Thyroid gland (tissue), 4 donors: ENCODE results near the gene TUT7. TPM values are rescaled to one million over a fixed set of nuclear protein-coding genes. Genes with fewer than 3 reads are reported as not detected.

Source experiments
- DNase-seq, 2 donors: peaks; one replicate each; pipeline ENCODE4 v3.0.0-alpha.2; 2019
- H3K27ac ChIP-seq, 3 donors: fragments of 200-600 bp; sonication (generic); 1 replicate in 2 of 3; 2 replicates in 1 of 3; pipeline ENCODE4 v1.5.1; 2016 to 2019; ENCODE audit warnings: mild to moderate bottlenecking in 1 of 3, moderate library complexity in 1 of 3
- H3K27me3 ChIP-seq: fragments of 200-600 bp; sonication (generic); one replicate; pipeline ENCODE4 v1.5.1; 2019
- H3K36me3 ChIP-seq, 2 donors: fragments of 200-600 bp; sonication (generic); one replicate each; pipeline ENCODE4 v1.5.1; 2016 to 2019
- H3K4me1 ChIP-seq, 2 donors: fragments of 200-600 bp; sonication (generic); one replicate each; pipeline ENCODE4 v1.5.1; 2017 to 2019
- H3K4me3 ChIP-seq, 3 donors: fragments of 200-600 bp; sonication (generic); replicated peaks in 1 of 3; 1 replicate in 2 of 3; 2 replicates in 1 of 3; pipeline ENCODE4 v1.5.1; 2016; ENCODE audit warnings: mild to moderate bottlenecking in 1 of 3
- H3K9me3 ChIP-seq: fragments of 200-600 bp; sonication (generic); one replicate; pipeline ENCODE4 v1.5.1; 2017
- POLR2A ChIP-seq, 2 donors: fragments of 450-650 bp; IDR thresholded peaks; one replicate each; pipeline ENCODE4 v1.6.1; 2017; ENCODE audit warnings: antibody characterized with exemption in 2 of 2, mild to moderate bottlenecking in 2 of 2, moderate library complexity in 1 of 2
- WGBS, 2 donors: methylation state at CpG; one replicate each; pipeline ENCODE4 v1.1.5; 2017; 5-methylcytosine and 5-hydroxymethylcytosine counted together
- intact Hi-C: fragments of 100-400 bp; cut with DNase I; formaldehyde crosslinking; loops from one replicate; pipeline ENCODE4 v1.15.1; 2023
- total RNA-seq, 4 donors: library from RNA; depleted of rRNA; stranded (reverse); fragments of >200 nt; gene quantifications; one replicate each; pipeline ENCODE4 v1.2.3, GENCODE V29; 2016
- TF ChIP-seq, protein P1 (sequence below), 6 experiments: fragments of 200-600 bp in 3 of 6; fragments of 450-650 bp in 3 of 6; sonication (generic) in 3 of 6; IDR thresholded peaks; one replicate each; pipeline ENCODE4 v1.5.1; 2016 to 2019; ENCODE audit warnings: antibody characterized with exemption in 6 of 6, mild to moderate bottlenecking in 2 of 6, inconsistent platforms in 1 of 6, moderate library complexity in 1 of 6

Gene TUT7
- total RNA-seq, 4 donors from 2014 or later: 32.0 to 40.6 (median 33.7) TPM

DNA sequence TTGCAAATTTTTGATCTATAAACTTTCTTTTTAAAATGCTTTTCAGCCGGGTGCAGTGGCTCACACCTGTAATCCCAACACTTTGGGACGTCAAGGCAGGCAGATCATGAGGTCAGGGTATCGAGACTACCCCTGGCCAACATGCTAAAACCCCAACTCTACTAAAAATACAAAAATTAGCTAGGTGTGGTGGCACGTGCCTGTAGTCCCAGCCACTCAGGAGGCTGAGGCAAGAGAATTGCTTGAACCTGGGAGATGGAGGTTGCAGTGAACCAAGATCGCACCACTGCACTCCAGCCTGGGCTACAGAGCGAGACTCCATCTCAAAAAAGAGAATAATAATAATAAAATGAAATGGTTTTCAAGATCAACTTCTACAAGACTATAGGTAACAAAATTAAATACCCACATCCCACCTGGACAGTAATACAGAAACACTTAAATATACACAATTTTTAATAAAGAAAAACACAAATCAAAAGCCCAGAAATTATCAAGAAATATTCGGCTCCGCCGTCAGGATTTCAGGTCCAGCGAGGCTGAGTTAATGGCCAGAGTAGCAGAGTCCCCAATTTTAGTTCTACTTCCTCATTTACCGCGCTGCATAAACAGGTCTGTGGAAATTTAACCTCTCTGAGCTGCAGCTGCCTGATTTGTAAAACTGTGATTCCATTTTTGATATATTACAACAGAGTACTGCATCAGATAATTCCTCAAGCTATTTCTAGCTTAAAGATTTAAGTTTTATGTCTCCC is 4.0 kb downstream of the TUT7 start:
- no peak for DNase-seq
- TF ChIP-seq, protein P1, sequence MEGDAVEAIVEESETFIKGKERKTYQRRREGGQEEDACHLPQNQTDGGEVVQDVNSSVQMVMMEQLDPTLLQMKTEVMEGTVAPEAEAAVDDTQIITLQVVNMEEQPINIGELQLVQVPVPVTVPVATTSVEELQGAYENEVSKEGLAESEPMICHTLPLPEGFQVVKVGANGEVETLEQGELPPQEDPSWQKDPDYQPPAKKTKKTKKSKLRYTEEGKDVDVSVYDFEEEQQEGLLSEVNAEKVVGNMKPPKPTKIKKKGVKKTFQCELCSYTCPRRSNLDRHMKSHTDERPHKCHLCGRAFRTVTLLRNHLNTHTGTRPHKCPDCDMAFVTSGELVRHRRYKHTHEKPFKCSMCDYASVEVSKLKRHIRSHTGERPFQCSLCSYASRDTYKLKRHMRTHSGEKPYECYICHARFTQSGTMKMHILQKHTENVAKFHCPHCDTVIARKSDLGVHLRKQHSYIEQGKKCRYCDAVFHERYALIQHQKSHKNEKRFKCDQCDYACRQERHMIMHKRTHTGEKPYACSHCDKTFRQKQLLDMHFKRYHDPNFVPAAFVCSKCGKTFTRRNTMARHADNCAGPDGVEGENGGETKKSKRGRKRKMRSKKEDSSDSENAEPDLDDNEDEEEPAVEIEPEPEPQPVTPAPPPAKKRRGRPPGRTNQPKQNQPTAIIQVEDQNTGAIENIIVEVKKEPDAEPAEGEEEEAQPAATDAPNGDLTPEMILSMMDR (IDR thresholded peaks at IDR 0.05): no peak
- TF ChIP-seq POLR2A (IDR thresholded peaks at IDR 0.05): no peak
- no peaks in the 10 kb centered on the region for H3K27me3 ChIP-seq
- no peak overlapping the region for H3K27ac ChIP-seq
- no peaks in the 10 kb centered on the region for H3K9me3 ChIP-seq
- WGBS, 2 donors: 90 to 91% methylated on average over 12 of the region's 12 CpGs
- H3K36me3 ChIP-seq: no peaks in the 10 kb centered on the region
- no peak overlapping the region for H3K4me3 ChIP-seq
- peaks cover 23 to 30% of the 10 kb centered on the region in 2 donors for H3K4me1 ChIP-seq
- intact Hi-C loops: loop anchor here (10.0 kb wide), 1 partner anchor 65 kb away; the partner anchor contains the start of gene ISCA1

DNA sequence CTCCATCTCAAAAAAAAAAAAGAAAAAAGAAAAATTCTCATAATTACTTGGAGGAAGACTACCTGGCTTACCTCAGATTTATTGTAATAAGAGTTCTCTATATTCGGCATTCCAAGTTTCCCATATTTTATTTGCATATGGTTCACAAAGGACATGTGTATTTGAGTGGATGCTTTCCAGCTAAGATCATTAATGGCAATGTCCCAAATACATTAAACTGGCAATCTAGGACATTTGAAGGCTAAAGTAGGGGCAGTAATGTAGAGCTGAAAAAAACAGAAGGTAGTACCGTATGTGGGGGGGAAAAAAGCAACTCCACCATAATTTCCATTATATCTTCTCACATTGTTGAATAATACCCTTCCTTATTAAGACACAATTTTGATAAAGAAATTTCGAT is 4.9 kb downstream of the TUT7 start:
- H3K27ac ChIP-seq: no peak overlapping the region
- DNase-seq: no peak
- no peaks in the 10 kb centered on the region for H3K9me3 ChIP-seq
- H3K4me3 ChIP-seq: no peak overlapping the region
- 87 to 88% methylated on average over 3 of the region's 3 CpGs for WGBS, 2 donors
- peaks cover 23 to 26% of the 10 kb centered on the region in 2 donors for H3K4me1 ChIP-seq
- TF ChIP-seq, protein P1 (IDR thresholded peaks at IDR 0.05): no peak
- TF ChIP-seq POLR2A (IDR thresholded peaks at IDR 0.05): no peak
- H3K36me3 ChIP-seq: peaks cover 0 to 5% of the 10 kb centered on the region in 2 donors
- H3K27me3 ChIP-seq: no peaks in the 10 kb centered on the region
- intact Hi-C loops: no loop called here

DNA sequence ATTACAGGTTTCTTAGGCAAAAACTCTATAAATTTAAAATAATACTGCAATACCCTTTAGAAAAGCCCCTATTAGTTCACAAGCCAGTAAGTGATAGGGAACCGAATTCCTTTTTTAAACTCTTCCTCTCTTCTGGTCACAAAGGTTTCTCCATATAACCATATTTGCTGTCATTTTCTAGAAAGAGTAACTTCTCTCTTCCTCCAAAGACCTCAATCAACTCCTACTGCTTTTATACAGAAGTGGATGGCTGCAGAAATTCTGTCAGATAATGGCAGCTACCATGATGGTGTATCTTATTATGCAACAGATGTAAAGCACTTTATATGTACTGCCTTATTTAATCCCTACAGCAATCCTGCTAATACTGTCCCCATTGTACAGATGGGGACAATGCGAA is 6.2 kb downstream of the TUT7 start:
- no peak overlapping the region for H3K27ac ChIP-seq
- intact Hi-C loops: no loop called here
- DNase-seq: no peak
- H3K27me3 ChIP-seq: no peaks in the 10 kb centered on the region
- no peaks in the 10 kb centered on the region for H3K9me3 ChIP-seq
- no peak overlapping the region for H3K4me3 ChIP-seq
- H3K4me1 ChIP-seq: peaks cover 23 to 24% of the 10 kb centered on the region in 2 donors
- WGBS, 2 donors: 75 to 87% methylated on average over 2 of the region's 2 CpGs
- TF ChIP-seq, protein P1 (IDR thresholded peaks at IDR 0.05): no peak
- no peak for TF ChIP-seq POLR2A (IDR thresholded peaks at IDR 0.05)
- H3K36me3 ChIP-seq: peaks cover 0 to 5% of the 10 kb centered on the region in 2 donors

DNA sequence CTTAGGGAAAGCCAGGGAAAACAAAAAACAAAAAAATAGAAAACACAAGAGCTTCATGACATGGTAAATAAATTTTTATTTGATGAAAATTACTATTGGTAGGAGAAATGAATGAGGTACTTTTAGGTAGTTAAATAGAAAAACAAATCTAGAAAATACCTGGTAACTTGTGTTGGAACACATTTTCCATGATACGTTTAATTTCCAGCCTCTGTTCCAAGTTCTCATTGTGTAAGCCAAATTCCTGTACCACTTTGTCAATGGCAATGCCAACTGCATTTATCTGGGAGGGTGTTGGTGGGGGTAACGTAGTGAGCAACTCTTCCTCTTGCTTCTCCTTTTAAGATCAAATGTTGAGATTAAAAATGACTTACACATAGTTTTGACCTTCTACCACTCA is 9.4 kb downstream of the TUT7 start:
- Histone ChIP-seq H3K4me3 (no peak overlapping the region), H3K36me3 (peaks cover 16 to 23% of the 10 kb centered on the region in 2 donors), H3K27ac (no peak overlapping the region), H3K27me3 (no peaks in the 10 kb centered on the region), H3K4me1 (peaks cover 3 to 10% of the 10 kb centered on the region in 2 donors), H3K9me3 (no peaks in the 10 kb centered on the region)
- intact Hi-C loops: no loop called here
- no peak for DNase-seq
- 87 to 92% methylated on average over 2 of the region's 2 CpGs for WGBS, 2 donors
- no peak for TF ChIP-seq POLR2A (IDR thresholded peaks at IDR 0.05)
- TF ChIP-seq, protein P1 (IDR thresholded peaks at IDR 0.05): no peak

DNA sequence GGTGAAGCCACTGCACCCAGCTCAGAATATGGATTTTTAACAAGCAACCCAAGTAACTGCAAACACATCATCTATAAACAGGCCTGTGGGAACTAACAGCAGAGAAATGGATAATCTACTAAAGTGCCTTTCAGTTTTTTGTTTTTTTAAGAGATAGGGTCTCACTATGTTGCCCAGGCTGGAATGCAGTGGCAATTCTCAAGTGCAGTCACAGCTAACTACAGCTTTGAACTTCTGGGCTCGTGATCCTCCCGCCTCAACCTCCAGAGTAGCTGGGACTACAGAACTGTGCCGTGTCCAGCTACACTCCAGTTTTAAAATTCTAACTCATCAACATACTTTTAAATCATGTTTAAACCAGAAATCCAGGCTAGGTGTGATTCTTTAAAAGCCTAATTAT is 11.9 kb downstream of the TUT7 start:
- peaks cover 40 to 47% of the 10 kb centered on the region in 2 donors for H3K36me3 ChIP-seq
- H3K9me3 ChIP-seq: no peaks in the 10 kb centered on the region
- H3K27me3 ChIP-seq: no peaks in the 10 kb centered on the region
- H3K4me3 ChIP-seq: no peak overlapping the region
- H3K4me1 ChIP-seq: peaks cover 0 to 3% of the 10 kb centered on the region in 2 donors
- intact Hi-C loops: no loop called here
- DNase-seq: no peak
- H3K27ac ChIP-seq: no peak overlapping the region
- WGBS, 2 donors: 96 to 97% methylated on average over 3 of the region's 3 CpGs
- TF ChIP-seq, protein P1 (IDR thresholded peaks at IDR 0.05): no peak
- no peak for TF ChIP-seq POLR2A (IDR thresholded peaks at IDR 0.05)
